ENCODE results near the gene GABRB3. TPM values are rescaled to one million over a fixed set of nuclear protein-coding genes. Genes with fewer than 3 reads are reported as not detected.

GABRB3 gene
- polyA plus RNA-seq, 1 donor: 5.1 TPM

- Histone ChIP-seq H3K27me3 (ENCODE audit: control insufficient read depth, insufficient read depth, low read length) (peaks cover 33% of the 10 kb centered on the region), H3K27ac (ENCODE audit: low read length) (no peak overlapping the region), H3K4me3 (ENCODE audit: low read length) (no peak overlapping the region), H3K36me3 (ENCODE audit: control insufficient read depth, insufficient read depth, low read length) (no peaks in the 10 kb centered on the region), H3K4me1 (ENCODE audit: control insufficient read depth, insufficient read depth, low read length) (no peaks in the 10 kb centered on the region), H3K9me3 (ENCODE audit: control insufficient read depth, low read depth, low read length) (no peaks in the 10 kb centered on the region)
- DNase-seq: peak; percentile 11 to 21
- WGBS (ENCODE audit: insufficient coverage, low lambda C conversion rate): no CpG with 5 or more reads among the region's 102 CpGs
Observed at GRCh38 chr15:26773067-26773877, 406 bp upstream of the GABRB3 start.

- no peaks in the 10 kb centered on the region for H3K36me3 ChIP-seq (ENCODE audit: control insufficient read depth, insufficient read depth, low read length)
- no peak overlapping the region for H3K4me3 ChIP-seq (ENCODE audit: low read length)
- no peaks in the 10 kb centered on the region for H3K4me1 ChIP-seq (ENCODE audit: control insufficient read depth, insufficient read depth, low read length)
- no CpG with 5 or more reads among the region's 32 CpGs for WGBS (ENCODE audit: insufficient coverage, low lambda C conversion rate)
- DNase-seq: peak; percentile 9 to 20
- H3K9me3 ChIP-seq (ENCODE audit: control insufficient read depth, low read depth, low read length): no peaks in the 10 kb centered on the region
- H3K27me3 ChIP-seq (ENCODE audit: control insufficient read depth, insufficient read depth, low read length): peaks cover 33% of the 10 kb centered on the region
- H3K27ac ChIP-seq (ENCODE audit: low read length): no peak overlapping the region
Observed at GRCh38 chr15:26771578-26772153, 1.2 kb downstream of the GABRB3 start.

- no peak for DNase-seq
- H3K27ac ChIP-seq (ENCODE audit: low read length): no peak overlapping the region
- no peaks in the 10 kb centered on the region for H3K4me1 ChIP-seq (ENCODE audit: control insufficient read depth, insufficient read depth, low read length)
- peaks cover 33% of the 10 kb centered on the region for H3K27me3 ChIP-seq (ENCODE audit: control insufficient read depth, insufficient read depth, low read length)
- 50% methylated on average over 1 of the region's 10 CpGs for WGBS (ENCODE audit: insufficient coverage, low lambda C conversion rate)
- H3K9me3 ChIP-seq (ENCODE audit: control insufficient read depth, low read depth, low read length): no peaks in the 10 kb centered on the region
- H3K36me3 ChIP-seq (ENCODE audit: control insufficient read depth, insufficient read depth, low read length): no peaks in the 10 kb centered on the region
- H3K4me3 ChIP-seq (ENCODE audit: low read length): no peak overlapping the region
Observed at GRCh38 chr15:26771168-26771567, 1.7 kb downstream of the GABRB3 start.

- Histone ChIP-seq H3K27me3 (ENCODE audit: control insufficient read depth, insufficient read depth, low read length) (peaks cover 16% of the 10 kb centered on the region), H3K9me3 (ENCODE audit: control insufficient read depth, low read depth, low read length) (no peaks in the 10 kb centered on the region), H3K36me3 (ENCODE audit: control insufficient read depth, insufficient read depth, low read length) (no peaks in the 10 kb centered on the region), H3K27ac (ENCODE audit: low read length) (no peak overlapping the region), H3K4me1 (ENCODE audit: control insufficient read depth, insufficient read depth, low read length) (no peaks in the 10 kb centered on the region), H3K4me3 (ENCODE audit: low read length) (no peak overlapping the region)
- DNase-seq: no peak
- WGBS (ENCODE audit: insufficient coverage, low lambda C conversion rate): no CpG with 5 or more reads among the region's 5 CpGs
Observed at GRCh38 chr15:26767169-26767670, 5.6 kb downstream of the GABRB3 start.

- Histone ChIP-seq H3K4me3 (ENCODE audit: low read length) (no peak overlapping the region), H3K36me3 (ENCODE audit: control insufficient read depth, insufficient read depth, low read length) (no peaks in the 10 kb centered on the region)
- WGBS (ENCODE audit: insufficient coverage, low lambda C conversion rate): 83% methylated on average over 1 of the region's 1 CpG
Observed at GRCh38 chr15:26766262-26766661, 6.6 kb downstream of the GABRB3 start.

GRCh38 chr15:26759986-26760385 is 12.9 kb downstream of the GABRB3 start:
- WGBS (ENCODE audit: insufficient coverage, low lambda C conversion rate): no CpG with 5 or more reads among the region's 5 CpGs
- no peak overlapping the region for H3K4me3 ChIP-seq (ENCODE audit: low read length)
- no peaks in the 10 kb centered on the region for H3K27me3 ChIP-seq (ENCODE audit: control insufficient read depth, insufficient read depth, low read length)
- no peaks in the 10 kb centered on the region for H3K9me3 ChIP-seq (ENCODE audit: control insufficient read depth, low read depth, low read length)
- H3K36me3 ChIP-seq (ENCODE audit: control insufficient read depth, insufficient read depth, low read length): no peaks in the 10 kb centered on the region
- DNase-seq: no peak
- no peak overlapping the region for H3K27ac ChIP-seq (ENCODE audit: low read length)
- H3K4me1 ChIP-seq (ENCODE audit: control insufficient read depth, insufficient read depth, low read length): no peaks in the 10 kb centered on the region

More at GRCh38 chr15:26766262-26766661, 6.6 kb downstream of the GABRB3 start:
- H3K9me3 ChIP-seq (ENCODE audit: control insufficient read depth, low read depth, low read length): no peaks in the 10 kb centered on the region
- no peak for DNase-seq
- no peak overlapping the region for H3K27ac ChIP-seq (ENCODE audit: low read length)
- H3K27me3 ChIP-seq (ENCODE audit: control insufficient read depth, insufficient read depth, low read length): peaks cover 7% of the 10 kb centered on the region
- no peaks in the 10 kb centered on the region for H3K4me1 ChIP-seq (ENCODE audit: control insufficient read depth, insufficient read depth, low read length)

- Histone ChIP-seq H3K27me3 (ENCODE audit: control insufficient read depth, insufficient read depth, low read length) (no peaks in the 10 kb centered on the region), H3K4me3 (ENCODE audit: low read length) (no peak overlapping the region), H3K27ac (ENCODE audit: low read length) (no peak overlapping the region), H3K9me3 (ENCODE audit: control insufficient read depth, low read depth, low read length) (no peaks in the 10 kb centered on the region), H3K4me1 (ENCODE audit: control insufficient read depth, insufficient read depth, low read length) (no peaks in the 10 kb centered on the region), H3K36me3 (ENCODE audit: control insufficient read depth, insufficient read depth, low read length) (no peaks in the 10 kb centered on the region)
- WGBS (ENCODE audit: insufficient coverage, low lambda C conversion rate): 60% methylated on average over 1 of the region's 4 CpGs
- DNase-seq: no peak
Observed at GRCh38 chr15:26758079-26758478, 14.8 kb downstream of the GABRB3 start.

- DNase-seq: no peak
- H3K4me3 ChIP-seq (ENCODE audit: low read length): no peak overlapping the region
- no peaks in the 10 kb centered on the region for H3K36me3 ChIP-seq (ENCODE audit: control insufficient read depth, insufficient read depth, low read length)
- no peaks in the 10 kb centered on the region for H3K9me3 ChIP-seq (ENCODE audit: control insufficient read depth, low read depth, low read length)
- 76% methylated on average over 5 of the region's 8 CpGs for whole genome bisulfite sequencing (ENCODE audit: insufficient coverage, low lambda C conversion rate)
- no peaks in the 10 kb centered on the region for H3K4me1 ChIP-seq (ENCODE audit: control insufficient read depth, insufficient read depth, low read length)
- no peak overlapping the region for H3K27ac ChIP-seq (ENCODE audit: low read length)
- H3K27me3 ChIP-seq (ENCODE audit: control insufficient read depth, insufficient read depth, low read length): no peaks in the 10 kb centered on the region
Observed at GRCh38 chr15:26757141-26757540, 15.7 kb downstream of the GABRB3 start.

- Histone ChIP-seq H3K4me3 (ENCODE audit: low read length) (no peak overlapping the region), H3K36me3 (ENCODE audit: control insufficient read depth, insufficient read depth, low read length) (no peaks in the 10 kb centered on the region), H3K9me3 (ENCODE audit: control insufficient read depth, low read depth, low read length) (no peaks in the 10 kb centered on the region), H3K27me3 (ENCODE audit: control insufficient read depth, insufficient read depth, low read length) (no peaks in the 10 kb centered on the region), H3K4me1 (ENCODE audit: control insufficient read depth, insufficient read depth, low read length) (no peaks in the 10 kb centered on the region), H3K27ac (ENCODE audit: low read length) (no peak overlapping the region)
- no peak for DNase-seq
- no CpG with 5 or more reads among the region's 7 CpGs for whole genome bisulfite sequencing (ENCODE audit: insufficient coverage, low lambda C conversion rate)
Observed at GRCh38 chr15:26744894-26745293, 28.0 kb downstream of the GABRB3 start.

- Histone ChIP-seq H3K27ac (ENCODE audit: low read length) (no peak overlapping the region), H3K27me3 (ENCODE audit: control insufficient read depth, insufficient read depth, low read length) (no peaks in the 10 kb centered on the region), H3K4me3 (ENCODE audit: low read length) (no peak overlapping the region), H3K9me3 (ENCODE audit: control insufficient read depth, low read depth, low read length) (no peaks in the 10 kb centered on the region), H3K36me3 (ENCODE audit: control insufficient read depth, insufficient read depth, low read length) (no peaks in the 10 kb centered on the region), H3K4me1 (ENCODE audit: control insufficient read depth, insufficient read depth, low read length) (no peaks in the 10 kb centered on the region)
- DNase-seq: no peak
- 20% methylated on average over 1 of the region's 7 CpGs for WGBS (ENCODE audit: insufficient coverage, low lambda C conversion rate)
Observed at GRCh38 chr15:26739791-26740190, 33.1 kb downstream of the GABRB3 start.
